ENCODE results near the gene POLR3GL. TPM values are rescaled to one million over a fixed set of nuclear protein-coding genes. Genes with fewer than 3 reads are reported as not detected.
"Not testable (repeated sequence)": the region's sequence is repeated elsewhere in the genome, so short reads cannot be mapped to it uniquely, and the experiment has no call there.

POLR3GL gene
- total RNA-seq, 2 experiments from 2014 or later, result 27.3 to 30.9 TPM

- ChIA-PET POLR2A (interaction anchor here (0.6 to 2.5 kb wide), 14 partner anchors 8 to 125 kb away, joined by 3 to 62 read pairs (median 9); partner anchors contain the start of genes ANKRD34A, LIX1L, NUDT17 and PEX11B), CTCF (interaction anchor here (0.7 to 2.5 kb wide), 20 partner anchors 8 to 110 kb away, joined by 3 to 26 read pairs (median 5); partner anchors contain the start of genes ANKRD34A, ITGA10, LIX1L and NUDT17)
- Mint-ChIP-seq H3K27ac (no peak within 1 kb of the TSS), H3K36me3 (peaks cover 8% of the 10 kb centered on the region), H3K27me3 (no peaks in the 10 kb centered on the region), H3K9me3 (no peaks in the 10 kb centered on the region), H3K4me1 (ENCODE audit: low read depth) (peaks cover 25% of the 10 kb centered on the region), H3K4me3 (no peak within 1 kb of the TSS)
- peak; percentile 97 for DNase-seq
- intact Hi-C loops (cut with micrococcal nuclease), result loop anchor here (2.0 kb wide), 3 partner anchors 30 to 80 kb away; partner anchors contain the start of gene PIAS3
These were observed 37.2 kb upstream of the POLR3GL start, which contains the start of gene RBM8A for GRCh38 chr1:145927063-145927886. RBM8A (minus strand) TSS chr1:145927484; CDS start chr1:145927426, 58 bp downstream.

- Mint-ChIP-seq H3K9me3 (no peaks in the 10 kb centered on the region), H3K36me3 (peaks cover 8% of the 10 kb centered on the region), H3K4me3 (no peak overlapping the region), H3K4me1 (ENCODE audit: low read depth) (peaks cover 33% of the 10 kb centered on the region), H3K27me3 (no peaks in the 10 kb centered on the region), H3K27ac (no peak overlapping the region)
- ChIA-PET POLR2A (interaction anchor here (0.6 to 2.5 kb wide), 12 partner anchors 9 to 124 kb away, joined by 3 to 62 read pairs (median 13); partner anchors contain the start of genes ANKRD34A, LIX1L, PEX11B and PIAS3), CTCF (interaction anchor here (0.7 to 2.5 kb wide), 20 partner anchors 9 to 109 kb away, joined by 3 to 26 read pairs (median 5); partner anchors contain the start of genes ANKRD34A, ITGA10, LIX1L and NUDT17)
- DNase-seq, result peak; percentile 25
- intact Hi-C loops (cut with micrococcal nuclease), result loop anchor here (2.0 kb wide), 3 partner anchors 29 to 79 kb away; partner anchors contain the start of gene PIAS3
These were observed 36.4 kb upstream of the POLR3GL start for GRCh38 chr1:145927916-145928643.

GRCh38 chr1:145932522-145933009 lies 31.9 kb upstream of the POLR3GL start:
- peak overlapping the region; percentile 74 for H3K27ac Mint-ChIP-seq
- DNase-seq, result peak; percentile 35
- peaks cover 25% of the 10 kb centered on the region for H3K4me1 Mint-ChIP-seq (ENCODE audit: low read depth)
- H3K27me3 Mint-ChIP-seq; intact Hi-C loops (cut with micrococcal nuclease); H3K9me3 Mint-ChIP-seq: not testable (repeated sequence)
- H3K4me3 Mint-ChIP-seq, result peak overlapping the region; percentile 26
- ChIA-PET POLR2A (interaction anchor here (1.1 kb wide), 1 partner anchor 32 kb away, joined by 5 read pairs; the partner anchor contains the start of genes ANKRD34A and POLR3GL), CTCF (interaction anchor here (1.5 kb wide), 1 partner anchor 22 kb away, joined by 4 read pairs; the partner anchor contains the start of gene ITGA10)
- peaks cover 28% of the 10 kb centered on the region for H3K36me3 Mint-ChIP-seq

GRCh38 chr1:145935708-145936107 lies 28.8 kb upstream of the POLR3GL start:
- ChIA-PET CTCF (no interaction called here), POLR2A (no interaction called here)
- intact Hi-C loops (cut with micrococcal nuclease), result no loop called here
- no peak for DNase-seq
- no peaks in the 10 kb centered on the region for H3K27me3 Mint-ChIP-seq
- no peaks in the 10 kb centered on the region for H3K9me3 Mint-ChIP-seq
- H3K4me1 Mint-ChIP-seq (ENCODE audit: low read depth), result peaks cover 22% of the 10 kb centered on the region
- H3K36me3 Mint-ChIP-seq, result peaks cover 25% of the 10 kb centered on the region
- H3K27ac Mint-ChIP-seq, result peak overlapping the region; percentile 25
- no peak overlapping the region for H3K4me3 Mint-ChIP-seq

- ChIA-PET CTCF (no interaction called here), POLR2A (no interaction called here)
- no peak overlapping the region for H3K4me3 Mint-ChIP-seq
- no peaks in the 10 kb centered on the region for H3K27me3 Mint-ChIP-seq
- intact Hi-C loops (cut with micrococcal nuclease), result no loop called here
- H3K36me3 Mint-ChIP-seq, result peaks cover 24% of the 10 kb centered on the region
- H3K4me1 Mint-ChIP-seq (ENCODE audit: low read depth), result peaks cover 20% of the 10 kb centered on the region
- no peaks in the 10 kb centered on the region for H3K9me3 Mint-ChIP-seq
- H3K27ac Mint-ChIP-seq, result no peak overlapping the region
- DNase-seq, result no peak
These were observed 28.2 kb upstream of the POLR3GL start for GRCh38 chr1:145936247-145936646.

GRCh38 chr1:145937436-145937835 lies 27.1 kb upstream of the POLR3GL start:
- H3K27me3 Mint-ChIP-seq, result no peaks in the 10 kb centered on the region
- intact Hi-C loops (cut with micrococcal nuclease), result no loop called here
- H3K36me3 Mint-ChIP-seq, result peaks cover 24% of the 10 kb centered on the region
- ChIA-PET POLR2A (no interaction called here), CTCF (interaction anchor here (1.1 kb wide), 1 partner anchor 10 kb away, joined by 3 read pairs; the partner anchor contains the start of gene RBM8A)
- no peak for DNase-seq
- no peak overlapping the region for H3K27ac Mint-ChIP-seq
- H3K4me3 Mint-ChIP-seq, result no peak overlapping the region
- H3K9me3 Mint-ChIP-seq, result no peaks in the 10 kb centered on the region
- H3K4me1 Mint-ChIP-seq (ENCODE audit: low read depth), result peaks cover 13% of the 10 kb centered on the region

- intact Hi-C loops (cut with micrococcal nuclease), result no loop called here
These were observed 22.1 kb upstream of the POLR3GL start for GRCh38 chr1:145942405-145942804.

GRCh38 chr1:145942871-145943270 lies 21.6 kb upstream of the POLR3GL start:
- peaks cover 3% of the 10 kb centered on the region for H3K4me1 Mint-ChIP-seq (ENCODE audit: low read depth)
- POLR2A ChIA-PET, result no interaction called here
- peaks cover 15% of the 10 kb centered on the region for H3K36me3 Mint-ChIP-seq
- no peak for DNase-seq
- H3K27me3 Mint-ChIP-seq, result no peaks in the 10 kb centered on the region
- H3K9me3 Mint-ChIP-seq, result no peaks in the 10 kb centered on the region
- CTCF ChIA-PET, result interaction anchor here (0.8 to 2.1 kb wide), 2 partner anchors 71 to 98 kb away, joined by 3 to 9 read pairs; partner anchors contain the start of gene NUDT17
- no peak overlapping the region for H3K4me3 Mint-ChIP-seq
- no peak overlapping the region for H3K27ac Mint-ChIP-seq
- intact Hi-C loops (cut with micrococcal nuclease), result no loop called here

More at GRCh38 chr1:145942405-145942804, 22.1 kb upstream of the POLR3GL start:
- CTCF ChIA-PET, result interaction anchor here (0.8 to 2.1 kb wide), 2 partner anchors 71 to 97 kb away, joined by 3 to 9 read pairs; partner anchors contain the start of gene NUDT17
- DNase-seq, result no peak
- Mint-ChIP-seq H3K4me1 (ENCODE audit: low read depth) (peaks cover 3% of the 10 kb centered on the region), H3K9me3 (no peaks in the 10 kb centered on the region), H3K27me3 (no peaks in the 10 kb centered on the region), H3K4me3 (no peak overlapping the region), H3K27ac (no peak overlapping the region), H3K36me3 (peaks cover 15% of the 10 kb centered on the region)
- POLR2A ChIA-PET, result no interaction called here

GRCh38 chr1:145944532-145944931 lies 20.0 kb upstream of the POLR3GL start:
- POLR2A ChIA-PET, result no interaction called here
- Mint-ChIP-seq H3K27ac (no peak overlapping the region), H3K4me1 (ENCODE audit: low read depth) (peaks cover 10% of the 10 kb centered on the region), H3K27me3 (no peaks in the 10 kb centered on the region), H3K4me3 (no peak overlapping the region), H3K9me3 (no peaks in the 10 kb centered on the region), H3K36me3 (peaks cover 15% of the 10 kb centered on the region)
- intact Hi-C loops (cut with micrococcal nuclease), result no loop called here
- DNase-seq, result no peak
- CTCF ChIA-PET, result interaction anchor here (0.8 to 1.4 kb wide), 3 partner anchors 20 to 59 kb away, joined by 3 read pairs; partner anchors contain the start of genes ANKRD34A, ITGA10 and POLR3GL

- DNase-seq, result no peak
- H3K4me3 Mint-ChIP-seq, result no peak overlapping the region
- no peaks in the 10 kb centered on the region for H3K9me3 Mint-ChIP-seq
- no peak overlapping the region for H3K27ac Mint-ChIP-seq
- ChIA-PET POLR2A (no interaction called here), CTCF (interaction anchor here (1.0 kb wide), 1 partner anchor 101 kb away, joined by 4 read pairs; the partner anchor contains the start of gene NUDT17)
- intact Hi-C loops (cut with micrococcal nuclease), result no loop called here
- peaks cover 16% of the 10 kb centered on the region for H3K36me3 Mint-ChIP-seq
- H3K4me1 Mint-ChIP-seq (ENCODE audit: low read depth), result peaks cover 23% of the 10 kb centered on the region
- H3K27me3 Mint-ChIP-seq, result no peaks in the 10 kb centered on the region
These were observed 18.0 kb upstream of the POLR3GL start for GRCh38 chr1:145946477-145946986.

- DNase-seq, result no peak
- Mint-ChIP-seq H3K4me1 (ENCODE audit: low read depth) (peaks cover 26% of the 10 kb centered on the region), H3K4me3 (no peak overlapping the region), H3K36me3 (peaks cover 18% of the 10 kb centered on the region), H3K27me3 (no peaks in the 10 kb centered on the region), H3K9me3 (no peaks in the 10 kb centered on the region), H3K27ac (no peak overlapping the region)
- ChIA-PET POLR2A (no interaction called here), CTCF (no interaction called here)
- intact Hi-C loops (cut with micrococcal nuclease), result no loop called here
These were observed 16.9 kb upstream of the POLR3GL start for GRCh38 chr1:145947551-145947950.

Measured in activated CD4-positive, alpha-beta memory T cell treated with anti-CD3 and anti-CD28 coated beads for 36 hours (primary cell).